ENCODE data around the gene SLC7A10. TPM values are rescaled to one million over a fixed set of nuclear protein-coding genes. Genes with fewer than 3 reads are reported as not detected.
A peak's percentile ranks its signal among the peaks of the same experiment; 100 is the strongest.

Gene SLC7A10
- total and polyA plus RNA-seq, 12 donors = 0.31 to 0.70 (median 0.64) TPM; not detected in 7

DNA sequence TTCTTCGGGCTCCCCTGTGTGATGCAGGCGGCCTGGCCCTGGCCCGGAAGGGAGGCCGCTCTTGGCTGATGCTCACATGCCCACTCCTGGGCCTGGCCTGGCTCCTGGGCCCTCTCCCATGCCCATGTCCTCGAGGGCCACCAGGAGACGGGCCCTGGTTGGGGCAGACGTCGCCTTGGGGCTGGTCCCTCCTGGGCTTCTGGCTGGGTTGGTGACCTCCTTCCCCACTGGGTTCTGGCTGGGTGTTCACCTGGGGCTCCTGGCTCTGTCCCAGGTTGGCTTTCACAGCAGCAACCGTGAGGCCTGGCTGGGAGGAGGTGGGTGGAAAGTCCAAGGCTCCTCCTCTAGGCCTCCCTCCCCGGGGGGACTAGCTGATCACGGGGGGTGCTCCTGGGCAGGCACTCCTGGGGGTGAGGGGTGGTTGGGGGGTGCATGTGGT lies 15.5 kb upstream of the SLC7A10 start:
- peaks cover 0 to 23% (median 10%) of the 10 kb centered on the region in 7 donors for H3K27me3 ChIP-seq
- ATAC-seq = peak in 3 of 8 donors; percentile 15 to 29 (median 17)
- peaks cover 0 to 10% (median 7%) of the 10 kb centered on the region in 11 donors for H3K9me3 ChIP-seq
- 70 to 72% methylated on average over 11 of the region's 11 CpGs for WGBS, 2 donors
- no peak overlapping the region for H3K27ac ChIP-seq
- H3K4me3 ChIP-seq = no peak overlapping the region
- no peaks in the 10 kb centered on the region for H3K36me3 ChIP-seq
- TF ChIP-seq, protein P1, sequence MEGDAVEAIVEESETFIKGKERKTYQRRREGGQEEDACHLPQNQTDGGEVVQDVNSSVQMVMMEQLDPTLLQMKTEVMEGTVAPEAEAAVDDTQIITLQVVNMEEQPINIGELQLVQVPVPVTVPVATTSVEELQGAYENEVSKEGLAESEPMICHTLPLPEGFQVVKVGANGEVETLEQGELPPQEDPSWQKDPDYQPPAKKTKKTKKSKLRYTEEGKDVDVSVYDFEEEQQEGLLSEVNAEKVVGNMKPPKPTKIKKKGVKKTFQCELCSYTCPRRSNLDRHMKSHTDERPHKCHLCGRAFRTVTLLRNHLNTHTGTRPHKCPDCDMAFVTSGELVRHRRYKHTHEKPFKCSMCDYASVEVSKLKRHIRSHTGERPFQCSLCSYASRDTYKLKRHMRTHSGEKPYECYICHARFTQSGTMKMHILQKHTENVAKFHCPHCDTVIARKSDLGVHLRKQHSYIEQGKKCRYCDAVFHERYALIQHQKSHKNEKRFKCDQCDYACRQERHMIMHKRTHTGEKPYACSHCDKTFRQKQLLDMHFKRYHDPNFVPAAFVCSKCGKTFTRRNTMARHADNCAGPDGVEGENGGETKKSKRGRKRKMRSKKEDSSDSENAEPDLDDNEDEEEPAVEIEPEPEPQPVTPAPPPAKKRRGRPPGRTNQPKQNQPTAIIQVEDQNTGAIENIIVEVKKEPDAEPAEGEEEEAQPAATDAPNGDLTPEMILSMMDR (IDR thresholded peaks at IDR 0.05) = no peak
- intact Hi-C loops (cut with DNase I) = loop anchor here in 4 of 10 donors (1.0 to 10.0 kb wide), 4 partner anchors 164 to 534 kb away; no protein-coding TSS in a partner anchor
- DNase-seq = no peak
- H3K4me1 ChIP-seq = peaks cover 0 to 8% (median 5%) of the 10 kb centered on the region in 9 donors

DNA sequence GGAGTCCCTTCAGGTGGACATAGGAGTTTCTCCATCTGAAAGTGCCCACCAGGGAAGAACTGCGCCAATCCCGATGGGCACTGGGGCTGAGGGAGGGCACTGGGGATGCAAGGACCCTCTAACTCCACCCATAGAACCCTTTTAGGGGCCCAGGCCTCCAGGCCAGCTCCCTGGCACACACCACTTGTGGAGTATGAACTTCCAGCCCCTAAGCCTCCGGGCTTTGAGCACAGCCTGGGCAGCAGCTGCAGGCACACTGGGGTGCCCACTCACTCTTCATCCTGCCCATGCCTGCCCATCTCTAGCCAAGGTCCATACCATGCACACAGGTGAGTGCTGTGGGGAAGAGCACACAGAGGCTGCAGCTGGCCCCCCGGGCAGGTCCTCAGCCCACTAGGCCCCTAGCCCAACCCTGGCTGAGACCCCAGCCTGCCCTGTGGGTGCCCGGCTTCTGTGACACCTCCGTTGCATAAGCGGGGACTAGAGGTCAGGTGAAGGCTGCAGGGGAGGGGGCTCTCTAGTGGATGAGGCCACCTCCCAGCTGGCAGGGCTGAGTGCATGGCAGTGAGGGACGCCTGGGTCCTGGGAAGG lies 14.6 kb upstream of the SLC7A10 start:
- ATAC-seq (no peak), DNase-seq (no peak)
- no peaks in the 10 kb centered on the region for H3K36me3 ChIP-seq
- no peak overlapping the region for H3K27ac ChIP-seq
- H3K4me3 ChIP-seq = no peak overlapping the region
- intact Hi-C loops (cut with DNase I) = loop anchor here in 3 of 10 donors (2.0 to 10.0 kb wide), 3 partner anchors 165 to 535 kb away; no protein-coding TSS in a partner anchor
- H3K9me3 ChIP-seq = peaks cover 0 to 2% (median 0%) of the 10 kb centered on the region in 11 donors
- 79 to 89% methylated on average over 8 of the region's 8 CpGs for WGBS, 2 donors
- H3K4me1 ChIP-seq = peaks cover 0 to 10% (median 5%) of the 10 kb centered on the region in 9 donors
- TF ChIP-seq, protein P1 (IDR thresholded peaks at IDR 0.05) = no peak
- peaks cover 0 to 25% (median 10%) of the 10 kb centered on the region in 7 donors for H3K27me3 ChIP-seq

DNA sequence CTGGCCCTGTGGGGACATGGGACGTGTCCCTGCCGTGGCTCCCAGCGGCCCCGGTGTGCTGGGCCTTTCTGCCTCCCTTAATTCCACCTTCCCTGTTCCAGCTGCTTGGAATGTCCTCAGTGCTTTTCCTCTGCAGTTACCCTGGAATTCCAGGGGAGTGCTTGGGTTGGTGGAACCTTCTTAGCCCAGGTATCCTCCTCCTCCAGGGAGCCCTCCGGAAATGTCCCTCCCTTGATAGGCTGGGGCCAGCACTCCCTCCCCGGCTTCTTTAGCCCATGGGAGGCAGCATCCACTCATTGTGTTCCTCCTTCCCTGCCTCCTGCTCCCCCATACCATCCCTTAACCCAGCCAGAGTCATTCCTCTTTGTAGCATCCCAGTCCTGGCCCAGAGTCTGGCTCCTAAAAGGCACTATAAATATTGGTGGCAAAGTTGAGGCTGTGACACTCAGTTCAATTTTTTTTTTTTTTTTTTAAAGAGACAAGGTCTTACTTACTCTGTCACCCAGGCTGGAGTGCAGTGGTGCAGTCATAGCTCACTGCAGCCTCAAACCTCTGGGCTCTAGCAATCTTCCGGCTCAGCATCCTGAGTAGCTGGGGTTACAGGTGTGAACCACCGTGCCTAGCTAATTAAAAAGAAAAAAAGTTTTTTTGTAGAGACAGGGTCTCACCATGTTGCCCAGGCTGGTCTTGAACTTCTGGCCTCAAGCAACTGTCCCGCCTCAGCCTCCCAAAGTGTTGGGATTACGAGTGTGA lies 13.7 kb upstream of the SLC7A10 start:
- intact Hi-C loops (cut with DNase I) = loop anchor here in 7 of 10 donors (2.0 to 10.0 kb wide), 4 partner anchors 167 to 535 kb away; no protein-coding TSS in a partner anchor
- Histone ChIP-seq H3K27me3 (peaks cover 4 to 32% (median 17%) of the 10 kb centered on the region in 7 donors), H3K27ac (no peak overlapping the region), H3K9me3 (no peaks in the 10 kb centered on the region), H3K36me3 (no peaks in the 10 kb centered on the region), H3K4me3 (no peak overlapping the region), H3K4me1 (peaks cover 0 to 11% (median 5%) of the 10 kb centered on the region in 9 donors)
- WGBS, 2 donors = 69 to 73% methylated on average over 10 of the region's 10 CpGs
- TF ChIP-seq, protein P1 (IDR thresholded peaks at IDR 0.05) = no peak
- no peak for ATAC-seq
- DNase-seq = no peak

DNA sequence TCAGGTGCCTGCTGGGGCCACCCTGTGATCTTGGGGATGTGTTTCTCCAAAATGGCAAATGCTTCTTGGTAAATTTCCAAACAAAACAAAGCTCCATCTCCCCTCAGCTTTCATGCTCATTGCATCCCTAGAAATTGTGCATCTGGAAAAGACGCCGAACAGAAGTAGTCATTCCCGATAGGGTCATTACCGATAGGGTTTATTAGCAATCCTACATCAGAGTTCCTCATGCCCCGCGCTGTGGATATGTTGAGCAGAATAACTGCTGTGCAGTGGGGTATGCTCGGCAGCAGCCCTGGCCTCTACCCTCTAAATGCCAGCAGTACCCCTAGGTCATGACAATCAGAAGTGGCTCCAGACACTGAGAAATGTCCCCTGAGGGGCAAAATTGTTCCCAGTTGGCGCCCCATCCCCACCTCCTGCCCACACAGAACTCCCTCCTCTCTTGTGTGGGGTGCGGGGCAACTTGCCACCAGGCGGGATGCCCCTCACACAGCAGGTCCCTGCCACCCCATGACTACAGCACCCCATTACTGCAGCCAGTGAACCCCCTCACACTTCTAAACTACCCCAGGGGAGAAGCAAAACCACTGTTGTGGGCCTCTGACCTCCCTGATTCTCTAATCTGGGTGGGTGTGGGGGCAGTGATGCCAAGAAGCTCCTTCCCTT lies 13.0 kb upstream of the SLC7A10 start:
- Histone ChIP-seq H3K27ac (no peak overlapping the region), H3K27me3 (peaks cover 4 to 40% (median 23%) of the 10 kb centered on the region in 7 donors), H3K9me3 (no peaks in the 10 kb centered on the region), H3K36me3 (no peaks in the 10 kb centered on the region), H3K4me1 (peaks cover 0 to 11% (median 5%) of the 10 kb centered on the region in 9 donors), H3K4me3 (no peak overlapping the region)
- intact Hi-C loops (cut with DNase I) = loop anchor here in 7 of 10 donors (2.0 to 10.0 kb wide), 4 partner anchors 168 to 536 kb away; no protein-coding TSS in a partner anchor
- no peak for ATAC-seq
- DNase-seq = no peak
- WGBS, 2 donors = 82 to 86% methylated on average over 10 of the region's 10 CpGs
- TF ChIP-seq, protein P1 (IDR thresholded peaks at IDR 0.05) = no peak

All from heart right ventricle (tissue), 16 donors.